HG03064 (cell line): ENCODE data around the gene TAS2R46.

Experiments
- ATAC-seq: cut with Tn5 transposase; IDR thresholded peaks from one replicate; pipeline ENCODE4 v1.9.1; 2021; ENCODE audit warnings: low read depth; ENCODE audit not compliant: unreplicated experiment

The TAS2R46 gene

GRCh38 chr12:11040162-11040561 is 21.9 kb downstream of the TAS2R46 start:
- ATAC-seq = no peak

- ATAC-seq = no peak
Observed at GRCh38 chr12:11039171-11039570, 22.9 kb downstream of the TAS2R46 start.

- ATAC-seq = peak; percentile 73
Observed at GRCh38 chr12:11033959-11034358, 28.1 kb downstream of the TAS2R46 start.

GRCh38 chr12:11031307-11031706 is 30.8 kb downstream of the TAS2R46 start, which contains the start of gene TAS2R31:
Gene TAS2R31, minus strand, starts transcription at chr12:11031407. Its CDS starts 72 bp downstream, at chr12:11031335.
- ATAC-seq = no peak

- ATAC-seq = no peak
Observed at GRCh38 chr12:11026118-11026517, 36.0 kb downstream of the TAS2R46 start.

GRCh38 chr12:11023387-11023786 is 38.7 kb downstream of the TAS2R46 start:
- ATAC-seq = no peak

- ATAC-seq = no peak
Observed at GRCh38 chr12:11022520-11022919, 39.6 kb downstream of the TAS2R46 start, which contains the start of gene TAS2R19. Gene TAS2R19, minus strand, starts transcription at chr12:11022620. Its CDS starts 49 bp downstream, at chr12:11022571.

GRCh38 chr12:11016937-11017336 is 45.2 kb downstream of the TAS2R46 start:
- ATAC-seq = no peak

- no peak for ATAC-seq
Observed at GRCh38 chr12:11015775-11016430, 46.2 kb downstream of the TAS2R46 start.

GRCh38 chr12:11014234-11014633 is 47.9 kb downstream of the TAS2R46 start:
- ATAC-seq = no peak
